Posterior cingulate gyrus (tissue), 11 donors: ENCODE data around the gene PPFIBP1.
A peak's percentile ranks its signal among the peaks of the same experiment; 100 is the strongest.
"Not testable (repeated sequence)": the region's sequence is repeated elsewhere in the genome, so short reads cannot be mapped to it uniquely, and the experiment has no call there.

Source experiments
- DNase-seq, 10 donors: peaks; one replicate each; pipeline versions ENCODE4 v3.0.0 to v3.0.0-alpha.2; 2020 to 2021; ENCODE audit warnings: mixed read lengths in 3 of 10
- intact Hi-C: fragments of 100-400 bp; cut with DNase I; formaldehyde crosslinking; loops from one replicate; pipeline ENCODE4 v1.15.1; 2023

The PPFIBP1 gene

GRCh38 chr12:27555925-27556778 lies 32.1 kb downstream of the PPFIBP1 start:
- DNase-seq: peak in 1 of 10 donors; percentile 7

GRCh38 chr12:27560126-27560525 lies 36.1 kb downstream of the PPFIBP1 start:
- no peak for DNase-seq
- intact Hi-C loops: no loop called here

More at GRCh38 chr12:27555925-27556778, 32.1 kb downstream of the PPFIBP1 start:
- intact Hi-C loops: no loop called here

GRCh38 chr12:27561535-27562350 lies 37.7 kb downstream of the PPFIBP1 start:
- intact Hi-C loops: no loop called here
- peak in 2 of 10 donors; percentile 74 to 80 for DNase-seq

GRCh38 chr12:27564612-27565213 lies 40.7 kb downstream of the PPFIBP1 start:
- intact Hi-C loops: no loop called here
- DNase-seq: peak in 1 of 10 donors; percentile 78

- intact Hi-C loops: no loop called here
- DNase-seq: no peak
These were observed 42.2 kb downstream of the PPFIBP1 start for GRCh38 chr12:27566159-27566558.

- no peak for DNase-seq
- intact Hi-C loops: no loop called here
These were observed 42.6 kb downstream of the PPFIBP1 start for GRCh38 chr12:27566626-27567025.

GRCh38 chr12:27571463-27571862 lies 47.5 kb downstream of the PPFIBP1 start:
- intact Hi-C loops: no loop called here
- no peak for DNase-seq

- intact Hi-C loops: no loop called here
- DNase-seq: no peak
These were observed 48.7 kb downstream of the PPFIBP1 start for GRCh38 chr12:27572486-27573255.

- intact Hi-C loops: no loop called here
- DNase-seq: no peak
These were observed 50.0 kb downstream of the PPFIBP1 start for GRCh38 chr12:27573972-27574371.

- DNase-seq: no peak
- intact Hi-C loops: no loop called here
These were observed 51.2 kb downstream of the PPFIBP1 start for GRCh38 chr12:27575090-27575761.

- intact Hi-C loops: no loop called here
- no peak for DNase-seq
These were observed 51.7 kb downstream of the PPFIBP1 start for GRCh38 chr12:27575762-27576118.

- no peak for DNase-seq
- intact Hi-C loops: no loop called here
These were observed 52.8 kb downstream of the PPFIBP1 start for GRCh38 chr12:27576667-27577347.

- intact Hi-C loops: no loop called here
- DNase-seq: no peak
These were observed 53.7 kb downstream of the PPFIBP1 start for GRCh38 chr12:27577688-27578087.

- intact Hi-C loops: no loop called here
These were observed 54.8 kb downstream of the PPFIBP1 start for GRCh38 chr12:27578689-27579372.

GRCh38 chr12:27580561-27581330 lies 56.7 kb downstream of the PPFIBP1 start:
- intact Hi-C loops: no loop called here
- no peak for DNase-seq

More at GRCh38 chr12:27578689-27579372, 54.8 kb downstream of the PPFIBP1 start:
- no peak for DNase-seq

- DNase-seq, intact Hi-C loops: not testable (repeated sequence)
These were observed 57.3 kb downstream of the PPFIBP1 start for GRCh38 chr12:27581331-27581671.

GRCh38 chr12:27581833-27582232 lies 57.8 kb downstream of the PPFIBP1 start:
- intact Hi-C loops, DNase-seq: not testable (repeated sequence)

GRCh38 chr12:27582445-27582844 lies 58.4 kb downstream of the PPFIBP1 start:
- intact Hi-C loops: not testable (repeated sequence)

More at GRCh38 chr12:27582445-27582844, 58.4 kb downstream of the PPFIBP1 start:
- DNase-seq: not testable (repeated sequence)
